Ecto neural progenitor cell (in vitro differentiated cells): ENCODE results near the gene ARL4A.
"Not testable (repeated sequence)": the region's sequence is repeated elsewhere in the genome, so short reads cannot be mapped to it uniquely, and the experiment has no call there.

Source experiments
- DNase-seq: peaks from one replicate; pipeline ENCODE4 v3.0.0-alpha.2; 2018; ENCODE audit warnings: low spot score

Gene ARL4A

GRCh38 chr7:12686891-12687717 lies at the start of gene ARL4A:
Gene ARL4A, plus strand, starts transcription at chr7:12687633. Its CDS starts 622 bp downstream, at chr7:12688255.
- DNase-seq, result peak; percentile 98

- DNase-seq, result no peak
Observed at GRCh38 chr7:12637819-12638592, 49.4 kb upstream of the ARL4A start.

GRCh38 chr7:12638851-12639456 lies 48.5 kb upstream of the ARL4A start:
- no peak for DNase-seq

GRCh38 chr7:12640299-12641096 lies 46.9 kb upstream of the ARL4A start:
- DNase-seq, result no peak

- no peak for DNase-seq
Observed at GRCh38 chr7:12641196-12641595, 46.2 kb upstream of the ARL4A start.

GRCh38 chr7:12642508-12642907 lies 44.9 kb upstream of the ARL4A start:
- DNase-seq, result no peak

GRCh38 chr7:12643001-12643643 lies 44.3 kb upstream of the ARL4A start:
- no peak for DNase-seq

GRCh38 chr7:12643644-12644043 lies 43.8 kb upstream of the ARL4A start:
- DNase-seq, result no peak

GRCh38 chr7:12645212-12645611 lies 42.2 kb upstream of the ARL4A start:
- DNase-seq, result not testable (repeated sequence)

- DNase-seq, result no peak
Observed at GRCh38 chr7:12646139-12646538, 41.3 kb upstream of the ARL4A start.

- no peak for DNase-seq
Observed at GRCh38 chr7:12647364-12648219, 39.8 kb upstream of the ARL4A start.

- no peak for DNase-seq
Observed at GRCh38 chr7:12648704-12649261, 38.6 kb upstream of the ARL4A start.

- no peak for DNase-seq
Observed at GRCh38 chr7:12649348-12649747, 38.1 kb upstream of the ARL4A start.

GRCh38 chr7:12650080-12650479 lies 37.4 kb upstream of the ARL4A start:
- no peak for DNase-seq

- DNase-seq, result no peak
Observed at GRCh38 chr7:12653110-12653509, 34.3 kb upstream of the ARL4A start.

GRCh38 chr7:12653518-12653917 lies 33.9 kb upstream of the ARL4A start:
- DNase-seq, result no peak

GRCh38 chr7:12655161-12655560 lies 32.3 kb upstream of the ARL4A start:
- no peak for DNase-seq

GRCh38 chr7:12660423-12660822 lies 27.0 kb upstream of the ARL4A start:
- not testable (repeated sequence) for DNase-seq

GRCh38 chr7:12660986-12661385 lies 26.4 kb upstream of the ARL4A start:
- DNase-seq, result not testable (repeated sequence)

- no peak for DNase-seq
Observed at GRCh38 chr7:12661581-12661980, 25.9 kb upstream of the ARL4A start.
